GM19025 (cell line): ENCODE results near the gene GRK2.
"Not testable (repeated sequence)": the region's sequence is repeated elsewhere in the genome, so short reads cannot be mapped to it uniquely, and the experiment has no call there.

ENCODE experiments used
- ATAC-seq: cut with Tn5 transposase; IDR thresholded peaks from one replicate; pipeline ENCODE4 v1.9.1; 2021; ENCODE audit warnings: mild to moderate bottlenecking, low read depth, moderate library complexity; ENCODE audit not compliant: unreplicated experiment

GRK2 gene

GRCh38 chr11:67253872-67254624, 12.2 kb upstream of the GRK2 start:
- ATAC-seq: no peak

GRCh38 chr11:67254798-67255197, 11.5 kb upstream of the GRK2 start:
- ATAC-seq: no peak

GRCh38 chr11:67255353-67255752, 10.9 kb upstream of the GRK2 start:
- no peak for ATAC-seq

GRCh38 chr11:67255864-67256263, 10.4 kb upstream of the GRK2 start:
- ATAC-seq: no peak

GRCh38 chr11:67256477-67257135, 9.7 kb upstream of the GRK2 start:
- no peak for ATAC-seq

- no peak for ATAC-seq
Observed at GRCh38 chr11:67260406-67260805, 5.9 kb upstream of the GRK2 start.

GRCh38 chr11:67260885-67261639, 5.2 kb upstream of the GRK2 start:
- ATAC-seq: not testable (repeated sequence)

GRCh38 chr11:67261640-67261945, 4.7 kb upstream of the GRK2 start:
- no peak for ATAC-seq

- no peak for ATAC-seq
Observed at GRCh38 chr11:67261946-67262681, 4.2 kb upstream of the GRK2 start.

GRCh38 chr11:67262731-67263675, 3.3 kb upstream of the GRK2 start:
- no peak for ATAC-seq

GRCh38 chr11:67264260-67264659, 2.0 kb upstream of the GRK2 start:
- ATAC-seq: no peak

- no peak for ATAC-seq
Observed at GRCh38 chr11:67264877-67265632, 1.2 kb upstream of the GRK2 start.

GRCh38 chr11:67265633-67266448, 432 bp upstream of the GRK2 start:
- peak; percentile 50 for ATAC-seq

GRCh38 chr11:67267188-67268080, 1.2 kb downstream of the GRK2 start:
- ATAC-seq: no peak

GRCh38 chr11:67268081-67268961, 2.0 kb downstream of the GRK2 start:
- ATAC-seq: peak; percentile 35

GRCh38 chr11:67268962-67269268, 2.6 kb downstream of the GRK2 start:
- no peak for ATAC-seq
